H9 (cell line): ENCODE measurements around the gene ADAMTS17. TPM values are rescaled to one million over a fixed set of nuclear protein-coding genes. Genes with fewer than 3 reads are reported as not detected.

ENCODE experiments used
- DNase-seq: peaks from one replicate; pipeline ENCODE4 v3.0.0-alpha.2; 2017
- H2AFZ ChIP-seq: one replicate; pipeline ENCODE4 v1.6.1; 2013; ENCODE audit warnings: mild to moderate bottlenecking, low read length, control low read depth, moderate library complexity
- H2AK5ac ChIP-seq: 2 replicates; pipeline ENCODE4 v1.6.1; 2013; ENCODE audit warnings: low read length, control low read depth, mixed read lengths; ENCODE audit not compliant: insufficient read length
- H2BK120ac ChIP-seq: one replicate; pipeline ENCODE4 v1.6.1; 2013; ENCODE audit warnings: low read depth, mild to moderate bottlenecking, low read length, control low read depth, inconsistent platforms; ENCODE audit not compliant: poor library complexity, severe bottlenecking
- H2BK12ac ChIP-seq: 2 replicates; pipeline ENCODE4 v1.6.1; 2013; ENCODE audit warnings: low read length, control low read depth, mixed read lengths, low read depth; ENCODE audit not compliant: insufficient read length
- H2BK15ac ChIP-seq: 2 replicates; pipeline ENCODE4 v1.6.1; 2013; ENCODE audit warnings: low read depth, low read length, control low read depth
- H2BK20ac ChIP-seq: one replicate; pipeline ENCODE4 v1.6.1; 2013; ENCODE audit warnings: low read depth, mild to moderate bottlenecking, low read length, control low read depth, inconsistent platforms; ENCODE audit not compliant: poor library complexity, severe bottlenecking
- H2BK5ac ChIP-seq: 2 replicates; pipeline ENCODE4 v1.6.1; 2013; ENCODE audit warnings: low read length, control low read depth, mixed read lengths; ENCODE audit not compliant: insufficient read length
- H3K14ac ChIP-seq: 2 replicates; pipeline ENCODE4 v1.6.1; 2013; ENCODE audit warnings: low read length, control low read depth; ENCODE audit not compliant: insufficient read depth
- H3K18ac ChIP-seq: 2 replicates; pipeline ENCODE4 v1.6.1; 2013; ENCODE audit warnings: low read depth, mild to moderate bottlenecking, mixed read lengths, low read length, control low read depth; ENCODE audit not compliant: insufficient read length
- H3K23ac ChIP-seq: 2 replicates; pipeline ENCODE4 v1.6.1; 2013; ENCODE audit warnings: low read length, control low read depth, mixed read lengths, low read depth; ENCODE audit not compliant: insufficient read length
- H3K23me2 ChIP-seq: 2 replicates; pipeline ENCODE4 v1.6.1; 2013; ENCODE audit warnings: low read depth, mild to moderate bottlenecking, mixed read lengths, low read length, control low read depth; ENCODE audit not compliant: insufficient read length, poor library complexity, severe bottlenecking
- H3K27ac ChIP-seq: 2 replicates; pipeline ENCODE4 v1.5.1; 2013; ENCODE audit warnings: low read length, control low read depth, mixed read lengths, low read depth; ENCODE audit not compliant: insufficient read length
- H3K27me3 ChIP-seq: 2 replicates; pipeline ENCODE4 v1.6.1; 2013; ENCODE audit warnings: low read length, control low read depth, inconsistent platforms; ENCODE audit not compliant: insufficient read depth
- H3K4ac ChIP-seq: 2 replicates; pipeline ENCODE4 v1.6.1; 2013; ENCODE audit warnings: low read depth, mild to moderate bottlenecking, control low read depth, inconsistent platforms, low read length, moderate library complexity
- H3K4me1 ChIP-seq: 2 replicates; pipeline ENCODE4 v1.6.1; 2013; ENCODE audit warnings: low read length, control low read depth, inconsistent platforms; ENCODE audit not compliant: insufficient read depth
- H3K4me2 ChIP-seq: 2 replicates; pipeline ENCODE4 v1.6.1; 2013; ENCODE audit warnings: low read length, control low read depth, mixed read lengths; ENCODE audit not compliant: insufficient read length, insufficient read depth
- H3K56ac ChIP-seq: 2 replicates; pipeline ENCODE4 v1.6.1; 2013; ENCODE audit warnings: low read depth, mild to moderate bottlenecking, mixed read lengths, low read length, control low read depth; ENCODE audit not compliant: insufficient read length
- H3K79me1 ChIP-seq: 2 replicates; pipeline ENCODE4 v1.6.1; 2013; ENCODE audit warnings: low read depth, mild to moderate bottlenecking, moderate library complexity, low read length, control low read depth, inconsistent platforms; ENCODE audit not compliant: insufficient read depth, poor library complexity, severe bottlenecking
- H3K79me2 ChIP-seq: 2 replicates; pipeline ENCODE4 v1.6.1; 2013; ENCODE audit warnings: low read length, control low read depth, inconsistent platforms; ENCODE audit not compliant: insufficient read depth
- H3K9ac ChIP-seq: 2 replicates; pipeline ENCODE4 v1.6.1; 2013; ENCODE audit warnings: low read length, control low read depth, mixed read lengths; ENCODE audit not compliant: insufficient read length; ENCODE audit errors: extremely low read depth
- H3K9me3 ChIP-seq: one replicate; pipeline ENCODE4 v1.6.1; 2013; ENCODE audit warnings: low read depth, low read length, inconsistent platforms; ENCODE audit not compliant: control insufficient read depth
- H3T11ph ChIP-seq: one replicate; pipeline ENCODE4 v1.6.1; 2013; ENCODE audit warnings: mild to moderate bottlenecking, low read length, control low read depth, inconsistent platforms
- H4K20me1 ChIP-seq: one replicate; pipeline ENCODE4 v1.6.1; 2013; ENCODE audit not compliant: control insufficient read depth, insufficient read length, insufficient read depth
- H4K5ac ChIP-seq: 2 replicates; pipeline ENCODE4 v1.6.1; 2013; ENCODE audit warnings: low read depth, mild to moderate bottlenecking, mixed read lengths, low read length, control low read depth; ENCODE audit not compliant: insufficient read length
- H4K8ac ChIP-seq: replicated peaks from 2 replicates; pipeline ENCODE4 v1.6.1; 2013; ENCODE audit warnings: low read length, control low read depth, mixed read lengths, low read depth; ENCODE audit not compliant: insufficient read length
- H4K91ac ChIP-seq: 2 replicates; pipeline ENCODE4 v1.6.1; 2013; ENCODE audit warnings: low read depth, mild to moderate bottlenecking, moderate library complexity, mixed read lengths, low read length, control low read depth; ENCODE audit not compliant: insufficient read length
- H3K27ac Mint-ChIP-seq, 3 experiments: 2 replicates in 2 of 3; 3 replicates in 1 of 3; pipeline ENCODE4 v1.8.0; 2020 to 2021; ENCODE audit warnings: mixed read lengths in 3 of 3, mild to moderate bottlenecking in 1 of 3, moderate library complexity in 1 of 3
- H3K27me3 Mint-ChIP-seq: 2 replicates; pipeline ENCODE4 v1.8.0; 2021; ENCODE audit warnings: low read depth, mild to moderate bottlenecking, moderate library complexity, mixed read lengths
- H3K36me3 Mint-ChIP-seq, 3 experiments: 2 replicates in 2 of 3; 3 replicates in 1 of 3; pipeline ENCODE4 v1.8.0; 2020 to 2021; ENCODE audit warnings: low read depth in 3 of 3, mixed read lengths in 3 of 3; ENCODE audit not compliant: insufficient read depth in 1 of 3
- H3K4me1 Mint-ChIP-seq, 2 experiments: 2 replicates each; pipeline ENCODE4 v1.8.0; 2020; ENCODE audit warnings: mixed read lengths in 2 of 2
- H3K4me3 Mint-ChIP-seq, 2 experiments: 2 replicates in 1 of 2; 3 replicates in 1 of 2; pipeline ENCODE4 v1.8.0; 2020 to 2021; ENCODE audit warnings: mild to moderate bottlenecking in 2 of 2, mixed read lengths in 2 of 2, moderate library complexity in 1 of 2
- H3K9me3 Mint-ChIP-seq, 2 experiments: 2 replicates in 1 of 2; 3 replicates in 1 of 2; pipeline ENCODE4 v1.8.0; 2020; ENCODE audit warnings: mild to moderate bottlenecking in 2 of 2, mixed read lengths in 2 of 2, moderate library complexity in 1 of 2
- WGBS: extraction: QIAGEN DNeasy Blood & Tissue Kit; methylation state at CpG from one replicate; pipeline ENCODE4 v1.1.7; 2013; ENCODE audit warnings: missing lambda C conversion rate, low lambda C conversion rate, mixed read lengths; ENCODE audit not compliant: insufficient read length; ENCODE audit errors: extremely low coverage; 5-methylcytosine and 5-hydroxymethylcytosine counted together
- total RNA-seq: library from RNA; stranded (reverse); gene quantifications from 2 replicates; pipeline ENCODE4 v1.2.1, GENCODE V29; 2021
- TF ChIP-seq, protein P1 (sequence below): fragments of 200-600 bp; sonication (generic); conservative IDR thresholded peaks from 3 replicates; pipeline ENCODE4 v1.8.0; 2021; ENCODE audit warnings: antibody characterized with exemption, mild to moderate bottlenecking

ADAMTS17 gene
- total RNA-seq, 1 experiment from 2014 or later: 2.9 TPM

GRCh38 chr15:100008258-100008657 is 333.5 kb downstream of the ADAMTS17 start:
- Histone ChIP-seq H3K4me2 (no peak overlapping the region), H3T11ph (no peak overlapping the region), H3K9me3 (no peaks in the 10 kb centered on the region), H2BK20ac (no peak overlapping the region), H2BK5ac (no peak overlapping the region), H2AFZ (no peak overlapping the region), H3K27ac (no peak overlapping the region), H3K27me3 (no peaks in the 10 kb centered on the region), H4K5ac (no peak overlapping the region), H3K23me2 (no peaks in the 10 kb centered on the region), H3K9ac (no peak overlapping the region), H3K4ac (no peak overlapping the region), H2BK12ac (no peak overlapping the region), H3K79me2 (no peaks in the 10 kb centered on the region), H4K8ac (no peak overlapping the region), H2BK120ac (no peak overlapping the region), H2AK5ac (no peak overlapping the region), H2BK15ac (no peak overlapping the region), H3K4me1 (no peaks in the 10 kb centered on the region), H3K23ac (no peak overlapping the region), H4K91ac (no peak overlapping the region), H3K14ac (no peak overlapping the region), H3K79me1 (no peaks in the 10 kb centered on the region), H4K20me1 (no peaks in the 10 kb centered on the region), H3K18ac (no peak overlapping the region), H3K56ac (no peak overlapping the region)
- WGBS: no CpG with 5 or more reads among the region's 6 CpGs
- H3K27me3 Mint-ChIP-seq: peaks cover 9% of the 10 kb centered on the region
- no peaks in the 10 kb centered on the region for H3K36me3 Mint-ChIP-seq
- no peaks in the 10 kb centered on the region; a peak in 1 of 5 replicates for H3K9me3 Mint-ChIP-seq
- H3K4me1 Mint-ChIP-seq: no peaks in the 10 kb centered on the region
- no peak for DNase-seq
- H3K4me3 Mint-ChIP-seq: no peak overlapping the region
- TF ChIP-seq, protein P1, sequence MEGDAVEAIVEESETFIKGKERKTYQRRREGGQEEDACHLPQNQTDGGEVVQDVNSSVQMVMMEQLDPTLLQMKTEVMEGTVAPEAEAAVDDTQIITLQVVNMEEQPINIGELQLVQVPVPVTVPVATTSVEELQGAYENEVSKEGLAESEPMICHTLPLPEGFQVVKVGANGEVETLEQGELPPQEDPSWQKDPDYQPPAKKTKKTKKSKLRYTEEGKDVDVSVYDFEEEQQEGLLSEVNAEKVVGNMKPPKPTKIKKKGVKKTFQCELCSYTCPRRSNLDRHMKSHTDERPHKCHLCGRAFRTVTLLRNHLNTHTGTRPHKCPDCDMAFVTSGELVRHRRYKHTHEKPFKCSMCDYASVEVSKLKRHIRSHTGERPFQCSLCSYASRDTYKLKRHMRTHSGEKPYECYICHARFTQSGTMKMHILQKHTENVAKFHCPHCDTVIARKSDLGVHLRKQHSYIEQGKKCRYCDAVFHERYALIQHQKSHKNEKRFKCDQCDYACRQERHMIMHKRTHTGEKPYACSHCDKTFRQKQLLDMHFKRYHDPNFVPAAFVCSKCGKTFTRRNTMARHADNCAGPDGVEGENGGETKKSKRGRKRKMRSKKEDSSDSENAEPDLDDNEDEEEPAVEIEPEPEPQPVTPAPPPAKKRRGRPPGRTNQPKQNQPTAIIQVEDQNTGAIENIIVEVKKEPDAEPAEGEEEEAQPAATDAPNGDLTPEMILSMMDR: no peak
- no peak overlapping the region for H3K27ac Mint-ChIP-seq
